H1 (cell line): ENCODE data around the gene RANBP3L. TPM values are rescaled to one million over a fixed set of nuclear protein-coding genes. Genes with fewer than 3 reads are reported as not detected.

Experiments used
- CTCF ChIA-PET: fragments of 300-600 bp; sonication (Branson Sonifier 250); formaldehyde crosslinking; loops from one replicate; lab custom pipeline; 2021; ENCODE audit not compliant: partially characterized antibody; lab: Charles Lee
- POLR2A ChIA-PET: fragments of 300-600 bp; sonication (Branson Sonifier 250); formaldehyde crosslinking; loops from one replicate; lab custom pipeline; 2021; ENCODE audit warnings: inconsistent platforms; ENCODE audit not compliant: partially characterized antibody; lab: Charles Lee
- DNase-seq, 2 experiments: peaks; one replicate each; pipeline versions ENCODE4 v3.0.0 to v3.0.0-alpha.2; 2010 to 2022; ENCODE audit warnings: low spot score in 2 of 2, low read depth in 1 of 2, mixed read lengths in 1 of 2
- FAIRE-seq: peaks from 2 replicates; lab custom pipeline; 2011; peaks lifted over from hg19 to GRCh38; lab: Jason Lieb, UNC
- H2AFZ ChIP-seq: 2 replicates; pipeline ENCODE4 v1.8.1; 2012; ENCODE audit warnings: low read length, inconsistent platforms
- H2AK5ac ChIP-seq: 2 replicates; pipeline ENCODE4 v1.6.1; 2013; ENCODE audit warnings: low read depth, low read length
- H2BK120ac ChIP-seq: replicated peaks from 2 replicates; pipeline ENCODE3; 2013; ENCODE audit warnings: low read depth, low read length, inconsistent platforms
- H2BK12ac ChIP-seq: 2 replicates; pipeline ENCODE4 v1.6.1; 2013; ENCODE audit warnings: low read depth, low read length
- H2BK15ac ChIP-seq: 2 replicates; pipeline ENCODE4 v1.6.1; 2013; ENCODE audit warnings: low read length
- H2BK20ac ChIP-seq: 2 replicates; pipeline ENCODE4 v1.6.1; 2013; ENCODE audit warnings: low read length
- H2BK5ac ChIP-seq: 2 replicates; pipeline ENCODE4 v1.6.1; 2013; ENCODE audit warnings: low read depth, low read length
- H3K14ac ChIP-seq: 2 replicates; pipeline ENCODE4 v1.6.1; 2013; ENCODE audit warnings: inconsistent platforms; ENCODE audit not compliant: insufficient read length
- H3K18ac ChIP-seq: 2 replicates; pipeline ENCODE4 v1.6.1; 2013; ENCODE audit warnings: low read length; ENCODE audit errors: extremely low read depth
- H3K23ac ChIP-seq: 2 replicates; pipeline ENCODE4 v1.6.1; 2013; ENCODE audit warnings: inconsistent platforms; ENCODE audit not compliant: insufficient read length
- H3K23me2 ChIP-seq: 2 replicates; pipeline ENCODE4 v1.6.1; 2013; ENCODE audit warnings: low read depth, low read length
- H3K27ac ChIP-seq: 2 replicates; pipeline ENCODE4 v1.6.1; 2011; ENCODE audit warnings: low read depth, low read length, inconsistent platforms
- H3K27me3 ChIP-seq, 4 experiments: replicated peaks in 1 of 4; 1 replicate in 1 of 4; 2 replicates in 3 of 4; pipeline versions ENCODE4 v1.6.1 to v1.8.1; 2011 to 2013; ENCODE audit warnings: low read length in 3 of 4, mild to moderate bottlenecking in 3 of 4, inconsistent platforms in 2 of 4, mixed read lengths in 2 of 4, moderate library complexity in 1 of 4; ENCODE audit not compliant: control insufficient read depth in 3 of 4, insufficient read depth in 3 of 4; ENCODE audit errors: extremely low read depth in 1 of 4
- H3K36me3 ChIP-seq, 4 experiments: 2 replicates each; pipeline versions ENCODE4 v1.6.1 to v1.8.1; 2011 to 2013; ENCODE audit warnings: mild to moderate bottlenecking in 4 of 4, low read length in 3 of 4, moderate library complexity in 2 of 4, control low read depth in 1 of 4, inconsistent platforms in 1 of 4; ENCODE audit not compliant: insufficient read depth in 4 of 4, control insufficient read depth in 2 of 4
- H3K4ac ChIP-seq: replicated peaks from 2 replicates; pipeline ENCODE3; 2013; ENCODE audit warnings: low read length, low read depth, mixed read lengths, inconsistent platforms; ENCODE audit not compliant: insufficient read length
- H3K4me1 ChIP-seq, 4 experiments: replicated peaks in 1 of 4; 1 replicate in 1 of 4; 2 replicates in 3 of 4; pipeline versions ENCODE4 v1.6.1 to v1.8.1; 2011 to 2013; ENCODE audit warnings: low read length in 3 of 4, inconsistent platforms in 2 of 4, mixed read lengths in 1 of 4; ENCODE audit not compliant: insufficient read depth in 4 of 4, control insufficient read depth in 3 of 4
- H3K4me2 ChIP-seq, 2 experiments: 2 replicates each; pipeline versions ENCODE4 v1.6.1 to v1.8.1; 2011 to 2013; ENCODE audit warnings: low read depth in 2 of 2, low read length in 2 of 2, control low read depth in 1 of 2, inconsistent platforms in 1 of 2, mild to moderate bottlenecking in 1 of 2; ENCODE audit not compliant: insufficient read depth in 1 of 2
- H3K4me3 ChIP-seq, 4 experiments: fragments of 200-600, 300-600 bp in 1 of 4; sonication (generic), shearing (Covaris generic), sonication (Bioruptor Twin) in 1 of 4; 2 replicates each; pipeline versions ENCODE4 v1.5.1 to v1.8.1; 2011 to 2016; ENCODE audit warnings: low read length in 4 of 4, low read depth in 3 of 4, control low read depth in 2 of 4, inconsistent platforms in 2 of 4, mild to moderate bottlenecking in 2 of 4, mixed read lengths in 1 of 4, moderate library complexity in 1 of 4; ENCODE audit not compliant: insufficient read depth in 2 of 4; ENCODE audit errors: extremely low read depth in 1 of 4
- H3K56ac ChIP-seq: replicated peaks from 2 replicates; pipeline ENCODE3; 2013; ENCODE audit warnings: low read depth, mild to moderate bottlenecking, mixed read lengths, low read length, inconsistent platforms; ENCODE audit not compliant: insufficient read length
- H3K79me1 ChIP-seq: 2 replicates; pipeline ENCODE4 v1.6.1; 2013; ENCODE audit warnings: low read depth, low read length, control low read depth
- H3K79me2 ChIP-seq, 2 experiments: 2 replicates each; pipeline versions ENCODE4 v1.6.1 to v1.8.1; 2012 to 2013; ENCODE audit warnings: low read length in 2 of 2, mild to moderate bottlenecking in 2 of 2, inconsistent platforms in 1 of 2; ENCODE audit not compliant: insufficient read depth in 2 of 2, control insufficient read depth in 1 of 2
- H3K9ac ChIP-seq, 4 experiments: replicated peaks in 1 of 4; 1 replicate in 1 of 4; 2 replicates in 3 of 4; pipeline versions ENCODE4 v1.6.1 to v1.8.1; 2011 to 2013; ENCODE audit warnings: low read depth in 3 of 4, low read length in 3 of 4, control low read depth in 2 of 4, mild to moderate bottlenecking in 2 of 4, moderate library complexity in 2 of 4, inconsistent platforms in 1 of 4; ENCODE audit errors: extremely low read depth in 1 of 4
- H3K9me3 ChIP-seq, 2 experiments: 2 replicates each; pipeline versions ENCODE4 v1.6.1 to v1.8.1; 2012 to 2013; ENCODE audit warnings: mild to moderate bottlenecking in 2 of 2, moderate library complexity in 2 of 2, control low read depth in 1 of 2, inconsistent platforms in 1 of 2, low read depth in 1 of 2, low read length in 1 of 2, mixed read lengths in 1 of 2; ENCODE audit not compliant: insufficient read depth in 2 of 2
- H4K20me1 ChIP-seq, 2 experiments: replicated peaks in 1 of 2; 2 replicates each; pipeline versions ENCODE3 to v1.8.1; 2011 to 2013; ENCODE audit warnings: inconsistent platforms in 2 of 2, low read length in 2 of 2, mild to moderate bottlenecking in 1 of 2; ENCODE audit not compliant: insufficient read depth in 2 of 2, control insufficient read depth in 1 of 2
- H4K5ac ChIP-seq: 2 replicates; pipeline ENCODE4 v1.6.1; 2013; ENCODE audit warnings: low read length, low read depth, mixed read lengths, inconsistent platforms; ENCODE audit not compliant: insufficient read length
- H4K8ac ChIP-seq: 2 replicates; pipeline ENCODE4 v1.8.0; 2013; ENCODE audit warnings: mild to moderate bottlenecking, moderate library complexity, low read length, inconsistent platforms; ENCODE audit not compliant: insufficient read depth; ENCODE audit errors: extremely low read depth
- H4K91ac ChIP-seq: replicated peaks from 2 replicates; pipeline ENCODE3; 2013; ENCODE audit warnings: low read length, mixed read lengths, inconsistent platforms; ENCODE audit not compliant: insufficient read length
- ASH2L ChIP-seq: fragments of 200-600, 300-600 bp; sonication (generic); IDR thresholded peaks from one replicate; pipeline ENCODE4 v1.7.1; 2017; ENCODE audit warnings: low read length
- BACH1 ChIP-seq: IDR thresholded peaks from 2 replicates; pipeline ENCODE4 v1.6.1; 2012; ENCODE audit warnings: low read length, improper control_type of control experiment
- CEBPB ChIP-seq: IDR thresholded peaks from 2 replicates; pipeline ENCODE4 v1.6.1; 2012; ENCODE audit warnings: low read depth, low read length
- CHD2 ChIP-seq: IDR thresholded peaks from 2 replicates; pipeline ENCODE4 v1.6.1; 2012; ENCODE audit warnings: low read length, improper control_type of control experiment
- JUN ChIP-seq: IDR thresholded peaks from 2 replicates; pipeline ENCODE4 v1.6.1; 2011; ENCODE audit warnings: low read depth, mild to moderate bottlenecking, improper control_type of control experiment, low read length
- NRF1 ChIP-seq: IDR thresholded peaks from 2 replicates; pipeline ENCODE4 v1.6.1; 2011; ENCODE audit warnings: mild to moderate bottlenecking, low read depth, low read length, improper control_type of control experiment
- PHF8 ChIP-seq: fragments of 200-600 bp; sonication (generic); conservative IDR thresholded peaks from 2 replicates; pipeline ENCODE4 v1.7.1; 2012; ENCODE audit warnings: low read depth, mild to moderate bottlenecking, inconsistent platforms, low read length, moderate library complexity
- SIX5 ChIP-seq: IDR thresholded peaks from 2 replicates; pipeline ENCODE4 v1.6.1; 2011; ENCODE audit warnings: mild to moderate bottlenecking, low read depth, low read length
- SP1 ChIP-seq: IDR thresholded peaks from 2 replicates; pipeline ENCODE4 v1.6.1; 2011; ENCODE audit warnings: low read depth, low read length
- TEAD4 ChIP-seq: IDR thresholded peaks from 2 replicates; pipeline ENCODE4 v1.6.1; 2012; ENCODE audit warnings: low read depth, low read length, inconsistent platforms, mixed read lengths
- WGBS, 2 experiments: shearing (Covaris generic) in 1 of 2; methylation state at CpG; one replicate each; pipeline versions ENCODE4 v1.1.6 to v1.1.7; 2013 to 2015; ENCODE audit warnings: low lambda C conversion rate in 2 of 2, mixed read lengths in 2 of 2, inconsistent platforms in 1 of 2, low coverage in 1 of 2, missing lambda C conversion rate in 1 of 2; ENCODE audit not compliant: insufficient replicate concordance in 2 of 2, insufficient coverage in 1 of 2, insufficient read length in 1 of 2; ENCODE audit errors: extremely low coverage in 1 of 2, missing lambda C conversion rate in 1 of 2; 5-methylcytosine and 5-hydroxymethylcytosine counted together
- polyA plus RNA-seq, 7 experiments: library from polyadenylated mRNA; depleted of rRNA in 3 of 7; stranded (reverse) in 5 of 7; unstranded in 2 of 7; fragments of >200 nt in 5 of 7; fragments of 200-250 nt in 2 of 7; gene quantifications; 1 replicate in 5 of 7; 2 replicates in 1 of 7; 4 replicates in 1 of 7; pipeline versions ENCODE4 v1.2.1 to v1.2.3, GENCODE V29; 2011 to 2013; ENCODE audit warnings: missing spikeins in 2 of 7, mixed read lengths in 2 of 7
- total RNA-seq: library from RNA; stranded (reverse); fragmentation: NEBNext Ultra II Directional; extraction: Animal tissue kit (Norgen Biotek cat#: 25700); gene quantifications from 2 replicates; pipeline ENCODE4 v1.2.1, GENCODE V29; 2021
- TF ChIP-seq, protein P1 (sequence below): IDR thresholded peaks from 2 replicates; pipeline ENCODE4 v1.6.1; 2011; ENCODE audit warnings: low read length, improper control_type of control experiment

RANBP3L gene
- total and polyA plus RNA-seq, 2 of the 8 experiments (the other 6 are each of a cell fraction or from before 2014, with no cell fraction given), result not detected

DNA sequence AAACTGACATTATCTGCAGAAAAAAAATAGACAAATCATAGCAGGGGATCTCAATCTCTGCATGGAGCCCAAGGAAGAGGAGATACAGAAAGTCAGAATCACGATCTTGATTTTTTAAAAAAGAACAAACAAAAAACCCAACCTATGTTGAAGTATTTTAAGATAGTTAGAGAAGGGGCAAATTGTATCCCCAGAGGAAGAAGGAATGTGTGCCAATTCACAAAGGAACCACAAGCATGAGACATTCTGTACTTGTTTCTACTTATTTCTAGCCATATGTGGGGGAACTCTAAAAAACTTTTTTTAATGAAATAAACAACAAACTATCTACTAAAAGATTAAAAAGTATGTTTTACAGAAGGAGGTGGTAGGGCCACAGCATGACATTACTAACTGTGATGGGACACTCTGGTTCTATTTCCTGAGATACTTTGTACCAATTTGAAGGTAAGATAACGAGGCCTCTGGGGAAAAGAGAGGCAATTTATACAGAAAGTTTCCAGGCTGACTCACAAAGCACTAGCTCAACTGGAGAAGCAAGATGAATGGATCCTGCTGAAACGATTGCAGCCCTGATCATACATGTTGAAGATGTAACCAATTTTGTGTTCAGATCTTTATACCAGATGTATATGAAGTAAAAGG, 22.5 kb downstream of the RANBP3L start:
- no peak overlapping the region for H3K14ac ChIP-seq
- no peak overlapping the region for H3K18ac ChIP-seq
- H4K91ac ChIP-seq, result no peak overlapping the region
- no peak overlapping the region for H2BK20ac ChIP-seq
- H3K4me2 ChIP-seq, result no peak overlapping the region
- ChIA-PET POLR2A (no interaction called here), CTCF (interaction anchor here (1.0 to 7.2 kb wide), 3 partner anchors 14 to 417 kb away, joined by 4 to 46 read pairs (median 5); no protein-coding TSS in a partner anchor)
- H2BK12ac ChIP-seq, result no peak overlapping the region
- no peak overlapping the region for H2AFZ ChIP-seq
- H2BK120ac ChIP-seq, result no peak overlapping the region
- H4K8ac ChIP-seq, result no peak overlapping the region
- FAIRE-seq (no peak), DNase-seq (no peak)
- H3K4me3 ChIP-seq, result no peak overlapping the region
- H3K27me3 ChIP-seq, result no peaks in the 10 kb centered on the region; a peak in 1 of 7 replicates
- H2AK5ac ChIP-seq, result no peak overlapping the region
- no peaks in the 10 kb centered on the region for H3K79me1 ChIP-seq
- H2BK5ac ChIP-seq, result no peak overlapping the region
- no peaks in the 10 kb centered on the region for H3K36me3 ChIP-seq
- H4K5ac ChIP-seq, result no peak overlapping the region
- H3K4ac ChIP-seq, result no peak overlapping the region
- whole genome bisulfite sequencing, 2 experiments, result 82% methylated on average over 3 of the region's 3 CpGs; no CpG with 5 or more reads in 1 of the 2 experiments
- no peaks in the 10 kb centered on the region for H4K20me1 ChIP-seq
- H3K79me2 ChIP-seq, result no peaks in the 10 kb centered on the region
- H3K9me3 ChIP-seq, result no peaks in the 10 kb centered on the region
- no peak overlapping the region for H3K56ac ChIP-seq
- H3K9ac ChIP-seq, result no peak overlapping the region
- no peak overlapping the region for H2BK15ac ChIP-seq
- H3K4me1 ChIP-seq, result peaks cover 0 to 4% (median 0%) of the 10 kb centered on the region in 4 experiments; a peak in 1 of 7 replicates
- no peaks in the 10 kb centered on the region; the same call in 1 of the 2 replicates for H3K23me2 ChIP-seq
- no peak overlapping the region for H3K27ac ChIP-seq
- TF ChIP-seq SP1 (no peak), JUN (no peak), SIX5 (no peak), ASH2L (no peak), PHF8 (no peak), BACH1 (no peak), NRF1 (no peak), CHD2 (no peak), TEAD4 (no peak), CEBPB (no peak)
- TF ChIP-seq, protein P1, sequence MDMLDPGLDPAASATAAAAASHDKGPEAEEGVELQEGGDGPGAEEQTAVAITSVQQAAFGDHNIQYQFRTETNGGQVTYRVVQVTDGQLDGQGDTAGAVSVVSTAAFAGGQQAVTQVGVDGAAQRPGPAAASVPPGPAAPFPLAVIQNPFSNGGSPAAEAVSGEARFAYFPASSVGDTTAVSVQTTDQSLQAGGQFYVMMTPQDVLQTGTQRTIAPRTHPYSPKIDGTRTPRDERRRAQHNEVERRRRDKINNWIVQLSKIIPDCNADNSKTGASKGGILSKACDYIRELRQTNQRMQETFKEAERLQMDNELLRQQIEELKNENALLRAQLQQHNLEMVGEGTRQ, result no peak
- TF ChIP-seq, all 59 proteins: peak for 0
- H3K23ac ChIP-seq, result no peak overlapping the region
